HG02970 (cell line): ENCODE results near the gene BMP8A.

Experiments used
- ATAC-seq: cut with Tn5 transposase; IDR thresholded peaks from one replicate; pipeline ENCODE4 v1.9.1; 2021; ENCODE audit warnings: mild to moderate bottlenecking, moderate library complexity, moderate number of reproducible peaks; ENCODE audit not compliant: unreplicated experiment, low FRiP score

BMP8A gene

DNA sequence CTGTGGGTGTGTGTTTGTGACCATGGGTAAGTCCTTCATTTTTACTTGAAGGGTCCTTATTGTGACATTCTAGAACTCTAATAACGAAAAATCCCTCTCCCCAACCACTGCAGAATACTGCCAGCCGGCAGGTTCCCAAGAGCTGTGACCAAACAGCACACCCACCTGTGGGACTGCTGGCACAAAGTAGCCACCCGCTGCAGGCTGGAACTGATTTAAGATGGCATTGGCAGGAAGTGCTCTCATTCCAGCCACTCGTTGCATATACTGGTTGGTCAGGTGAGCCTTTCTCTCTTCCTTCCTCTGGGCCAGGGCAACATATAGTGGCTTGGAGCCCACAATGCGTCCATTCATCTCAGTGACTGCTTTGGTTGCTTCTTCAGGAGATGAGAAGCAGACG, 73.5 kb downstream of the BMP8A start:
- ATAC-seq, result no peak

DNA sequence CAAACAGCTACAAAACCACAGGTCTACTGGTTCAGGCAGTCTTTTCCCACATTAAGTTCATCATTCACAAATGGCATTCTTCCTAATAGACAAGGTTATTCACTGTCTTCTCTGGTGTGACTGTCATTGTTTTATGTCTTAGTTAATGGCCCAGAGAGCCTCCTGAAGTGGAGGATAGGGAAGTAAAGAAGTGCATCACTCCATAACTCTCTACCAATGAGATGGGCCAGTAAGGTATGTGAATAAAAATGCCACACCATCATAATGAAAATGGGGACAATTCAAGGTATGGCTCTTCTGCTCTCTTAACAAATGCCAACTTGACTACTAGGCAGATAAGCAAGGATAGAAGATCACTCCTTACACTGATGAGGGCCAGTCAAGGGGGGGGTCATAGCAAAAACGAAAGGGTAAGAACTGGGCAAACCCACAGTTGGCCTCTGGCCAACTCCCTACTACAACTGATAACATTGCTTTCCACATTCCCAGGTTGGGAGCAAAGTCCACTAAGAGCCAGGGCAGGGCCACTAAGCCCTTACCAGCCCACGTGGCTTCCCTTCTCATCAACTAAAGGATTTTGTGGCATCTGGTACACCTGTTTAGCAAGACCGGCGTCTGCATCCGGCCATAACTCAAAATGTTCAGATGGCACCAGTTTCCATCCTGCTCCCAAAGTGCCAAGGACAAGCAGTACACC, 75.2 kb downstream of the BMP8A start:
- no peak for ATAC-seq

DNA sequence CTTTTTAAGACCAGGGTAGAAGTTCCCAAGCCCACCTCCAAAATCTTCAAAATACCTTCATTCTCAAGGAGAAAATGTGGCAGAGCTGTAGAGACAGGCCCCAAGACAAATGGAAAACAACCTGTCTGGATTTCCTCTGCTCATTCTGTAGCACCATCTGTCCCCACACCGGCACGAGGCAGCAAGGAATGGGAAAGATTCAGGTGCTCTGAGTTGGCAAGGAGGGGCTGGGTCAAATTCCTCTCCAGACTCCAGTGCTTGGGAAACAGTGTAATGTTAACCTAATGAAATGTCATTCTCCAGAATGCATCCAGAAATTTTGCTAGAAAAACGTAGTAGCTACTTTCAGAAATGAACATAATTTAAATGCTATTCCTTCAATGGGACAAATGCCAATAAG, 75.9 kb downstream of the BMP8A start:
- ATAC-seq, result no peak

DNA sequence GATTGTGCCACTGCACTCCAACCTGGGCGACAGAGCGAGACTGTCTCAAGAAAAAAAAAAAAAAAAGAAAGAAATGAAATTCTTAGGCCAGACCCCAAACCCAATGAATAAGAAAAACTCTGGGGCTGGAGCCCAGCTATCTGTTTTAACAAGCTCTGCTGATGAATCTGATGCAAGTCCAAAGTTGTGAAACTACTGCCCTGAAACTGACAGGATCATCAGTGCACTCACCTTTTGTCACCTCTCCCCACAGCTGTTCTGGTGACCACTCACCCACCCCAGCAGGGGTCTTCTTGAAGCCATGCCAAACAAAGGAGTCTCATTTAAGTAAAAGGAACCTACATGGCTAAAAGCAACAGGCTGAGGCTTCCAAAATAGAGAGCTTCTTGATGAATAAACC, 76.8 kb downstream of the BMP8A start:
- no peak for ATAC-seq

DNA sequence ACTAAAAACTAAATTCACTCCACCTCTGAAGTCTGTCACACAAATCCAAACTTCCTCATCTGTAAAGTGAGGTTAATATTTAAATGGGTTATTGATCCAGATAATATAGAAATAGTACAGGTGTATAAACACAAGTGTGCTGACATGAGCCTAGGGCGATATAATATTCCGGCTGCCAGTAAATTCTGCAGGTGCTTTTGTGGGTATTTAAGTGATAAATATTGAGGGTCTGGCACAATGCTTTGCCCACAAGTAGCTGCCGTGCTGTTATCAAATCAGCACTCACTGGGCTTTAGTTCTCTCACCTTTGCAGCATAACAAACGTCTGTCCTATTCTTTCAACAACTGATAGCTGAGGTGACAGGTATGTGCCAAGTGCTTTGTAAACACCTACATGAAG, 77.6 kb downstream of the BMP8A start:
- ATAC-seq, result no peak

DNA sequence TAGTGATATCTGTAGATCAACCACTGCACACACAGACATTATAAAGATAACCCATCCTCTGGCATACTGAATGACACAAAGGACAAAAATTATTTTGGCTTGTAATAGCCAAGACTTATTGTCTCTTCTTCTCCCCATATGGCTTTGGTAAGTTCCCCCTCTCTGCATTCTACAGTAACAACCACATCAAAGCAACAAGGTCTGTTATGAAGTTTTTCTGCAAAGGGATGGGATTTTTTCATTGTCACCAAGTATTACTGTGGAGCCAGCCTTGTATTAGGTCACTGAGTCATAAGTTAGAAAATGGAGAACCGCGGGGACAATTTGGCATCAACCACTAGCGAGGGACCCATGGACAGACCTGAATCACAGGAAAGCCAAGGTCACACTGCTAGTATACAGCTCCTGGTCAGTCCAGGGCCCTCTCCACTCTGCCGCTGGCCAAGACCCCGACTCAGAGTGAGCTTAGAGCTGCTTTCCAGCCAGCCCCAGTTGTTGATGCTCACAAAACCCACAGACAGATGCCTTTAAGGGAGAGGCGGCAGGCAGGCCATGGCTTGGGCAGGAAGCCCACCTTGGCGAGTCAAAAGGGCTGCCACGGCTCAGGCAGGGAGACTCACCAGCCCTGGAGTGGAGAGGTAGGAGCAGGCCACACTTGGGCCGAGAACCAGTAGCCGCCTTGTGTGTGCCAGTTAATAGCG, 79.2 kb downstream of the BMP8A start:
- ATAC-seq, result no peak

- no peak for ATAC-seq
Measured at GRCh38 chr1:39571178-39571483, 79.7 kb downstream of the BMP8A start.

DNA sequence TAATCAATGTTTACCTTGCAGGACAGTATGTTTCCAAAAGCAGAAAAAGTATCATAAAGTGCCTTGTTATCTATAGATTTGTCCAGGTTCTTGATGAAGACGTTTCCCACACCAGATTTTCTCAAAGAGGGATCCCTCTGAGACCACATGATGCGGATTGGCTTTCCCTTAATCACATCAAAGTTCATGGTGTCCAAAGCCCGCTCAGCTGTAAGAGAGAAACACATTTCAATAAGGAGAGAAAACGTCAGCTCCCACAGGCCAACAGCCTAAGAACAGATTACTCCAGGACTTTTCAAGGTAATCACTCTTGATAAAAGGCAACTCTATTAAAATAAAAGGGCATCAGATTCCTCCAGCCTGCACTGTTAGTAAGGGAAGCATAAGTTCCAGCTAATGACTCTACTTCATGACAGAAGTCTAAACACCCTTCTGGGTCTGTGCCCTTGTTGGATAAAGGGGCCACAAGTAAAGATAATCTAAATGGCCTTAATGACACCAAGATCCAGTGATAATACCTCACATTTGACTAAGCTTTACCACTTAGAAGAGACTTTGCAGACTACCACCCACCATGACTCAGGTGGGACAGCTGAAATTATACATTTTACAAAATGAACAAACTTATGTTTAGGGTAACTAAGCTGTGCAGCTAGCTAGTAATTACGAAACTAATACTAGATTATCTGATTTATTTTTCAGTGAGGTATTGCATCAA, 81.1 kb downstream of the BMP8A start:
- no peak for ATAC-seq

GRCh38 chr1:39573097-39573465, 81.6 kb downstream of the BMP8A start:
- no peak for ATAC-seq

GRCh38 chr1:39573736-39574624, 82.5 kb downstream of the BMP8A start:
- no peak for ATAC-seq

DNA sequence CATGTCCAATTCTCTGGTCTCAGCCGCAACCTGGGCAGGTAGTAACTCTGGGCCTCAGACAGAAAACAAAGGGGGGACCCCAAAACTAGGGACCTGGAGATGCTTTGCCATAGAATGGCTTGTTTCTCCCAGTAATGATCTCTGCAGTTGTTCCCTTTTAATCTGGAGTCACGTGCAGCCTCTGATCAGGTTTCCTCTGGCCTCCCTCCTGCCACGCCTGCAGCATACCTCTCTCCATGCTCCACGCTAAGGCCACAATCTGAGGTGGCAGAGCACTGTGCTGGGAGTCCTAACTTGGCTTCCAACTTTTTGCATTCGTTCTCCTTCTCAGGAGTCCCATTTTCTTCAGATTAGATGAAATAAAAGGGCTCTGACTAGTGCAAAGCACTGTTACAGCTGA, 83.2 kb downstream of the BMP8A start:
- no peak for ATAC-seq
